HG03442 (cell line): ENCODE results near the gene ANO2.

ENCODE experiments used
- ATAC-seq: cut with Tn5 transposase; IDR thresholded peaks from one replicate; pipeline ENCODE4 v1.9.1; 2021; ENCODE audit warnings: mild to moderate bottlenecking, moderate library complexity; ENCODE audit not compliant: unreplicated experiment

Gene ANO2

GRCh38 chr12:5521456-5522325, 423.4 kb downstream of the ANO2 start:
- no peak for ATAC-seq

- ATAC-seq = no peak
Measured at GRCh38 chr12:5520831-5521230, 424.2 kb downstream of the ANO2 start.

- no peak for ATAC-seq
Measured at GRCh38 chr12:5520037-5520436, 425.0 kb downstream of the ANO2 start.

DNA sequence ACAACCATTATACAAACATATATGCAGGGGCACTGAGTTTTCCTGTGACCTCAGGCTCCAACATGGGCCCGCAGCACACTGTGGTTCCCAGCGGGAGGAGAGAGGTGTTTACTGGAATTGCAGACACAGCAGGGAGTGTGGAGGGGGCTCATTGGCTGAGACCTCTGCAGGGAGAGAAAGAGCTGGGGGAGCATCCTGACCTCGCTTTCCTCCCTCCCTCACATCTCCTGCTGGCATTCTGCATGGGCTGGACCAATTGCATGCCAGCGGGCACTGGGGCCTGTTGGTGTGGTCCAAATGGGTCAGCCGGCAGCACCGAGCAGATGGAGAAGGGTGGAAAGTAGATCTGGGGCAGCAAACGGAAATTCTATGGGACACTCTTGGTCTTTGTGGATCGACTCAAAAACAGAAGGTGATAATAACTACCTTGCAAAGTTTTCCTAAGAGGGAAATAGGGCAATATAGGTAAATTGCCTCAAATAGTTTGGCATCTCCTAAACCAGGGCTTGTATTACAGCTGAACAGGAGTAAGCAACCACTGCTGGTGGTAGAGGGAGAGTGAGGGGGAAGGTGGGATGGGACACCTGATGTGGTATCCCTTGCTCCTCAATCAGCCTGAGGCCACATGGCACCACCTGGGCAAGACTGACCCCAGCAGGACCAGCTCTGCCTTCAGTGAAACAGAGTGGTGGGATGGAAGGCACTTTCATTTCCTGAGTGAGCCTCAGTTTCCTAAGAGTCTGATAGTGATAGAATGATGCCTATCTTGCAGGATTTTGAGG, 426.3 kb downstream of the ANO2 start:
- ATAC-seq = no peak

DNA sequence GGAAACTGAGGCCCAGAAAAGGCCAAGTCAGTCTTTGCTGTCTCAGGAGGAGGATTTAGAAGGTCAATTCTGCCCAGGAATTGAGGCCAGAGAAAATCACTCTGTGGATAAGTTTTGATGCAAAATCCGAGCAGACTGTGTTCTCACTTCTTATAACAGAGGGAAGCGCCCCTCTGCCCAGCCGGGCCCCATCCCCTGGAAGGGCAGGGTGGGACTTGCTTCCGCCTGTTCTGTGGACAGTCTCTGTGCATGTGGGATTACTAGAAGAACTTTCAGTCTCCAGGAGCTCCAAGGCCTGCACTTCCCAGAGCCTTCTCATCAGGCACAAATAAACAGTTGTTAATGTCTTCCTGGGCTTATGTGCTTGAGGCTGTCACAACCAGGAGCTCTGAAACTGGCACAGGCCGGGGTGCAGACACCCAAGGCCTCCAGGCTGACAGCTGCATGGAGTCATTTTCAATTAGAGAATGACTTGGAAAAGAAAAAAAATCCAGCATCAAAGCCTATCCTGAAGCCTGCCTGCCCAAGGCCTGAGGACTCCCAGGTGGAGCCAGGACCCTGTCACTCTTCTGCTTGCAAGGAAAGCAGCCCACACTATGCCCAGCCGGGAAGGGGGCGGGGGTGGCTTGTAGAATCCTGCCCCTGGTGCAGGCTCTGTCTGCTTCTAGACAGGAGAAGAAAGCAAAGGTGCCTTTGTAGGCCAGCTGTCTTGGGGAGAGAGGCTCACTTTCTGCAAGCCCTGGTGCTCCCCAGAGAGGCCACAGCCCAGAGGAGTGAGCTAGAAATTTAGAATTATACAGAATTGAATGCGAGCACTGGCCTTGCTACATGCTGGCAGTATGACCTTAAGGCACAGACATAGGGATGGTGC, 428.5 kb downstream of the ANO2 start:
- ATAC-seq = no peak

- ATAC-seq = no peak
Measured at GRCh38 chr12:5515458-5515857, 429.6 kb downstream of the ANO2 start.

GRCh38 chr12:5514545-5514944, 430.5 kb downstream of the ANO2 start:
- no peak for ATAC-seq

DNA sequence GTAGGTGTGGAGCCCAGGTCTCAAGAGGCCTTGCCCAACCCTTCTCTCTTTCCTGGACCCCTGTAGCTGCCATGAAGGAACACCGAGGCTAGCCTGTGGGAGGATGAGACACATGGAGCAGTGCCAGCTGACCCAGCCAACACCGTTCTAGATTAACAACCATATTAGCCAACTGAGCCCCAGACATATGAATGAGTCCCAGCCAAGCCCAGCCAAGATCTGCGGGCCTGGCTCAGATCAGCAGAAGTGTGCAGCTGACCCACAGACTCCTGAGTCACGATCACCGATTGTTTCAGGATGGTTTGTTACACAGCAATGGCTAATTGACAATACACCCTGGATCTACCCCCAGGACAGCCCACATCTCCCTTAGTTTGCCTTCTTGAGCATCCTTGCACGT, 431.0 kb downstream of the ANO2 start:
- ATAC-seq = no peak

GRCh38 chr12:5513406-5513805, 431.7 kb downstream of the ANO2 start:
- no peak for ATAC-seq
